Stimulated activated CD8-positive, alpha-beta memory T cell treated with anti-CD3 and anti-CD28 coated beads, Interleukin-12 subunit alpha, Interleukin-12 subunit beta, amount 100 ng/mL, for 1 hour (primary cell): Measurements from ENCODE around the gene TSPEAR.
"Not testable (repeated sequence)": the region's sequence is repeated elsewhere in the genome, so short reads cannot be mapped to it uniquely, and the experiment has no call there.

ENCODE experiments used
- DNase-seq: peaks from one replicate; pipeline ENCODE4 v3.0.0-alpha.2; 2020; ENCODE audit warnings: low read depth

TSPEAR gene

GRCh38 chr21:44483288-44484237 is 227.8 kb downstream of the TSPEAR start:
- DNase-seq = no peak

GRCh38 chr21:44482581-44483287 is 228.6 kb downstream of the TSPEAR start:
- no peak for DNase-seq

GRCh38 chr21:44480200-44481053 is 230.9 kb downstream of the TSPEAR start:
- no peak for DNase-seq

GRCh38 chr21:44479556-44480199 is 231.7 kb downstream of the TSPEAR start:
- DNase-seq = not testable (repeated sequence)

- DNase-seq = no peak
Observed at GRCh38 chr21:44478801-44479167, 232.6 kb downstream of the TSPEAR start.

GRCh38 chr21:44478124-44478800 is 233.1 kb downstream of the TSPEAR start:
- no peak for DNase-seq

GRCh38 chr21:44477712-44478111 is 233.7 kb downstream of the TSPEAR start:
- no peak for DNase-seq

GRCh38 chr21:44477131-44477530 is 234.2 kb downstream of the TSPEAR start:
- no peak for DNase-seq

GRCh38 chr21:44475266-44475845 is 236.0 kb downstream of the TSPEAR start:
- DNase-seq = no peak

GRCh38 chr21:44473915-44474555 is 237.3 kb downstream of the TSPEAR start:
- DNase-seq = no peak

- no peak for DNase-seq
Observed at GRCh38 chr21:44471996-44472395, 239.4 kb downstream of the TSPEAR start.

GRCh38 chr21:44471341-44471740 is 240.0 kb downstream of the TSPEAR start:
- no peak for DNase-seq

GRCh38 chr21:44467859-44468195 is 243.5 kb downstream of the TSPEAR start:
- no peak for DNase-seq

GRCh38 chr21:44466996-44467858 is 244.1 kb downstream of the TSPEAR start:
- DNase-seq = no peak

- DNase-seq = no peak
Observed at GRCh38 chr21:44466351-44466954, 244.9 kb downstream of the TSPEAR start.

GRCh38 chr21:44464351-44464750 is 247.0 kb downstream of the TSPEAR start:
- DNase-seq = no peak

GRCh38 chr21:44463724-44464123 is 247.6 kb downstream of the TSPEAR start:
- no peak for DNase-seq

- no peak for DNase-seq
Observed at GRCh38 chr21:44462834-44463200, 248.6 kb downstream of the TSPEAR start.
